HCT116 (cell line): ENCODE results near the gene MTRF1L. TPM values are rescaled to one million over a fixed set of nuclear protein-coding genes. Genes with fewer than 3 reads are reported as not detected.

ENCODE experiments used
- ATAC-seq: fragments of 200-7000 bp; cut with Tn5 transposase; 2 replicates; pipeline ENCODE4 v1.9.1; 2020; ENCODE audit warnings: mild to moderate bottlenecking, moderate library complexity
- BruUV-seq: library from RNA; stranded (reverse); fragments of 400-500 nt; replicated peaks from 2 replicates; lab custom pipeline; 2021; lab: Mats Ljungman, UMichigan
- CTCF ChIA-PET: fragments of 300-600 bp; sonication (Branson Sonifier 250); formaldehyde crosslinking; loops from one replicate; lab custom pipeline; 2021; ENCODE audit warnings: antibody characterized with exemption; lab: Charles Lee
- POLR2A ChIA-PET: fragments of 300-600, 350-600 bp; sonication (Branson Sonifier 250); formaldehyde crosslinking; loops from one replicate; lab custom pipeline; 2021; ENCODE audit warnings: antibody characterized with exemption; lab: Charles Lee
- RAD21 ChIA-PET, 2 experiments: fragments of 300-600 bp; sonication (Branson Sonifier 250); formaldehyde crosslinking; loops; one replicate each; lab custom pipeline; 2023; ENCODE audit warnings: low total read pairs in 2 of 2; ENCODE audit not compliant: uncharacterized antibody in 2 of 2, unreplicated experiment in 2 of 2, low non-redundant PET in 1 of 2; lab: Charles Lee
- DNase-seq: peaks from one replicate; pipeline ENCODE4 v3.0.0-alpha.2; 2010; ENCODE audit warnings: low read depth, low spot score
- H2AFZ ChIP-seq: fragments of 200-600 bp; shearing (Covaris generic), sonication (generic); 2 replicates; pipeline ENCODE4 v1.6.1; 2017; ENCODE audit warnings: low read depth, mixed run types, mixed read lengths, antibody characterized with exemption, low read length; ENCODE audit not compliant: poor library complexity, severe bottlenecking
- H3K27ac ChIP-seq: 2 replicates; pipeline ENCODE4 v1.5.1; 2012; ENCODE audit warnings: low read depth, low read length
- H3K27me3 ChIP-seq: fragments of 200-600 bp; sonication (generic); 2 replicates; pipeline ENCODE4 v1.6.1; 2016; ENCODE audit warnings: mixed run types, low read length, mixed read lengths; ENCODE audit not compliant: insufficient read depth
- H3K36me3 ChIP-seq, 2 experiments: fragments of 200-500 bp in 1 of 2; fragments of 200-600 bp in 1 of 2; sonication (Bioruptor generic) in 1 of 2; sonication (generic) in 1 of 2; 2 replicates each; pipeline versions ENCODE4 v1.5.1 to v1.6.1; 2014 to 2016; ENCODE audit warnings: low read length in 2 of 2, inconsistent platforms in 1 of 2, mixed read lengths in 1 of 2, mixed run types in 1 of 2; ENCODE audit not compliant: insufficient read depth in 2 of 2, control insufficient read depth in 1 of 2
- H3K4me1 ChIP-seq, 2 experiments: fragments of 200-600 bp in 1 of 2; sonication (generic) in 1 of 2; 2 replicates each; pipeline versions ENCODE4 v1.5.1 to v1.6.1; 2012 to 2017; ENCODE audit warnings: low read length in 2 of 2, inconsistent platforms in 1 of 2, mild to moderate bottlenecking in 1 of 2, mixed read lengths in 1 of 2, mixed run types in 1 of 2, moderate library complexity in 1 of 2; ENCODE audit not compliant: insufficient read depth in 2 of 2, control insufficient read depth in 1 of 2
- H3K4me2 ChIP-seq: fragments of 200-600 bp; sonication (generic); 2 replicates; pipeline ENCODE4 v1.6.1; 2017; ENCODE audit warnings: mixed run types, low read length, mixed read lengths
- H3K4me3 ChIP-seq, 2 experiments: fragments of 200-600 bp in 1 of 2; sonication (generic) in 1 of 2; replicated peaks in 1 of 2; 2 replicates each; pipeline ENCODE4 v1.5.1; 2011 to 2016; ENCODE audit warnings: low read length in 2 of 2, control low read depth in 1 of 2, low read depth in 1 of 2, mild to moderate bottlenecking in 1 of 2, mixed read lengths in 1 of 2, mixed run types in 1 of 2
- H3K79me2 ChIP-seq: fragments of 200-600 bp; sonication (generic); 2 replicates; pipeline ENCODE4 v1.6.1; 2017; ENCODE audit warnings: mild to moderate bottlenecking, mixed run types, low read length, moderate library complexity, mixed read lengths; ENCODE audit not compliant: insufficient read depth
- H3K9ac ChIP-seq: fragments of 200-600 bp; sonication (generic); 2 replicates; pipeline ENCODE4 v1.6.1; 2016; ENCODE audit warnings: low read length, mixed read lengths
- H3K9me2 ChIP-seq: fragments of 200-600 bp; sonication (generic), shearing (Covaris generic); 2 replicates; pipeline ENCODE4 v1.6.1; 2017; ENCODE audit warnings: mixed run types, mild to moderate bottlenecking, moderate library complexity; ENCODE audit not compliant: insufficient read depth
- H3K9me3 ChIP-seq, 2 experiments: fragments of 200-500 bp in 1 of 2; fragments of 200-600 bp in 1 of 2; sonication (Bioruptor generic) in 1 of 2; sonication (generic) in 1 of 2; 2 replicates each; pipeline ENCODE4 v1.6.1; 2014 to 2017; ENCODE audit warnings: low read length in 2 of 2, mixed read lengths in 2 of 2, inconsistent platforms in 1 of 2, low read depth in 1 of 2, mild to moderate bottlenecking in 1 of 2, mixed run types in 1 of 2, moderate library complexity in 1 of 2; ENCODE audit not compliant: control insufficient read depth in 1 of 2, insufficient read depth in 1 of 2
- H4K20me1 ChIP-seq: fragments of 200-600 bp; sonication (generic), shearing (Covaris generic); 2 replicates; pipeline ENCODE4 v1.6.1; 2017; ENCODE audit warnings: mixed run types, mild to moderate bottlenecking, moderate library complexity; ENCODE audit not compliant: insufficient read depth
- ATF3 ChIP-seq: IDR thresholded peaks from 2 replicates; pipeline ENCODE4 v1.6.1; 2012
- CBX3 ChIP-seq: IDR thresholded peaks from 2 replicates; pipeline ENCODE4 v1.6.1; 2012; ENCODE audit warnings: low read depth
- CEBPB ChIP-seq: IDR thresholded peaks from 2 replicates; pipeline ENCODE4 v1.6.1; 2012; ENCODE audit warnings: low read depth
- ELF1 ChIP-seq: IDR thresholded peaks from 2 replicates; pipeline ENCODE4 v1.6.1; 2012; ENCODE audit warnings: low read depth, borderline replicate concordance
- FOSL1 ChIP-seq: IDR thresholded peaks from 2 replicates; pipeline ENCODE4 v1.6.1; 2012; ENCODE audit warnings: low read depth
- JUND ChIP-seq: IDR thresholded peaks from 2 replicates; pipeline ENCODE4 v1.6.1; 2012
- POLR2A ChIP-seq: IDR thresholded peaks from 2 replicates; pipeline ENCODE4 v1.7.0; 2011; ENCODE audit warnings: borderline replicate concordance; ENCODE audit not compliant: insufficient read depth, insufficient read length; ENCODE audit errors: extremely low read depth
- POLR2AphosphoS5 ChIP-seq: IDR thresholded peaks from 2 replicates; pipeline ENCODE4 v1.6.1; 2011; ENCODE audit warnings: mild to moderate bottlenecking, low read depth, low read length, moderate library complexity
- SIN3A ChIP-seq: IDR thresholded peaks from 2 replicates; pipeline ENCODE4 v1.6.1; 2012; ENCODE audit warnings: low read depth
- SP1 ChIP-seq: IDR thresholded peaks from 2 replicates; pipeline ENCODE4 v1.6.1; 2012; ENCODE audit warnings: low read depth
- SRF ChIP-seq: IDR thresholded peaks from 2 replicates; pipeline ENCODE4 v1.6.1; 2012; ENCODE audit warnings: low read depth
- ZBTB33 ChIP-seq: IDR thresholded peaks from 2 replicates; pipeline ENCODE4 v1.6.1; 2011; ENCODE audit warnings: mild to moderate bottlenecking, low read length, moderate library complexity; ENCODE audit not compliant: insufficient replicate concordance; ENCODE audit errors: extremely low read depth
- ZFX ChIP-seq: fragments of 450-650 bp; IDR thresholded peaks from 2 replicates; pipeline ENCODE4 v1.6.1; 2017
- intact Hi-C: fragments of 100-400 bp; cut with micrococcal nuclease; formaldehyde crosslinking; loops from 2 replicates; pipeline ENCODE4 v1.10.0; 2022
- total RNA-seq: library from RNA; stranded (reverse); gene quantifications from one replicate; pipeline ENCODE4 v1.2.1, GENCODE V29; 2021; ENCODE audit not compliant: unreplicated experiment

Gene MTRF1L
- total RNA-seq, 1 experiment from 2014 or later = 26.2 TPM

GRCh38 chr6:152950240-152950639 is 52.3 kb downstream of the MTRF1L start:
- BruUV-seq = no TSS peak

More at GRCh38 chr6:152950240-152950639, 52.3 kb downstream of the MTRF1L start:
- no peaks in the 10 kb centered on the region for H3K9me2 ChIP-seq
- peaks cover 0 to 13% of the 10 kb centered on the region in 2 experiments; a peak in 2 of 4 replicates for H3K4me1 ChIP-seq
- ChIA-PET POLR2A (no interaction called here), RAD21 (no interaction called here), CTCF (interaction anchor here (1.1 to 1.3 kb wide), 2 partner anchors 201 to 203 kb away, joined by 3 to 4 read pairs; no protein-coding TSS in a partner anchor)
- H2AFZ ChIP-seq = no peak overlapping the region
- no peaks in the 10 kb centered on the region for H3K36me3 ChIP-seq
- no peaks in the 10 kb centered on the region for H3K9me3 ChIP-seq
- intact Hi-C loops = no loop called here
- TF ChIP-seq CBX3 = no peak
- TF ChIP-seq ZFX = no peak
- no peak for TF ChIP-seq ATF3
- TF ChIP-seq FOSL1 = no peak
- no peak for TF ChIP-seq SIN3A
- TF ChIP-seq POLR2AphosphoS5 = no peak
- TF ChIP-seq CEBPB = no peak
- no peak for TF ChIP-seq SP1
- TF ChIP-seq JUND = no peak
- TF ChIP-seq ZBTB33 = no peak
- no peak for TF ChIP-seq POLR2A
- no peak for TF ChIP-seq ELF1
- TF ChIP-seq SRF = no peak
- H3K27me3 ChIP-seq = peaks cover 18% of the 10 kb centered on the region; the same call in 1 of the 2 replicates
- ATAC-seq (no peak), DNase-seq (no peak)
- no peak overlapping the region for H3K4me3 ChIP-seq
- H3K27ac ChIP-seq = no peak overlapping the region
- no peaks in the 10 kb centered on the region for H3K79me2 ChIP-seq
- H3K4me2 ChIP-seq = no peak overlapping the region
- no peak overlapping the region for H3K9ac ChIP-seq
- H4K20me1 ChIP-seq = no peaks in the 10 kb centered on the region
